GM21423 (cell line): ENCODE data around the gene ALDH4A1.

Source experiments
- ATAC-seq: cut with Tn5 transposase; IDR thresholded peaks from one replicate; pipeline ENCODE4 v1.9.1; 2021; ENCODE audit warnings: mild to moderate bottlenecking, moderate library complexity; ENCODE audit not compliant: unreplicated experiment

The ALDH4A1 gene

GRCh38 chr1:18939398-18940302 is 37.3 kb upstream of the ALDH4A1 start:
- ATAC-seq: no peak

DNA sequence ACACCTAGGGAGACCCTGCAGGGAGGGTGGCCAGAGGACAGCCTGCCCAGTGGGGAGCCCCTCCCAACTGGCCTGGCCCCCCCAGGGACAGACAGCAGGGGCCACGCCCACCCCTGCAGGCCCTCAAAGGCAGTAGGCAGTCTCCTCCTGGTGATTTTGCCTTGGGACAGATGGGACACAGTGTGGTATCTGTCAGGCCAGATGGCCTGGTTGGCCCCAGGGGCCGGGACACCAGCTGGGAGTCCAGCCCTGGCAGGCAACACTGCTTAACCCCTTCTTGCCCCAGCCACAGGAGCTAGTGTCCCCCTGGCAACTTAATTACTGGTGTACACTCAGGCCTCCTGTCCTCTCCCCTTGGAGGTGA is 36.3 kb upstream of the ALDH4A1 start:
- no peak for ATAC-seq

DNA sequence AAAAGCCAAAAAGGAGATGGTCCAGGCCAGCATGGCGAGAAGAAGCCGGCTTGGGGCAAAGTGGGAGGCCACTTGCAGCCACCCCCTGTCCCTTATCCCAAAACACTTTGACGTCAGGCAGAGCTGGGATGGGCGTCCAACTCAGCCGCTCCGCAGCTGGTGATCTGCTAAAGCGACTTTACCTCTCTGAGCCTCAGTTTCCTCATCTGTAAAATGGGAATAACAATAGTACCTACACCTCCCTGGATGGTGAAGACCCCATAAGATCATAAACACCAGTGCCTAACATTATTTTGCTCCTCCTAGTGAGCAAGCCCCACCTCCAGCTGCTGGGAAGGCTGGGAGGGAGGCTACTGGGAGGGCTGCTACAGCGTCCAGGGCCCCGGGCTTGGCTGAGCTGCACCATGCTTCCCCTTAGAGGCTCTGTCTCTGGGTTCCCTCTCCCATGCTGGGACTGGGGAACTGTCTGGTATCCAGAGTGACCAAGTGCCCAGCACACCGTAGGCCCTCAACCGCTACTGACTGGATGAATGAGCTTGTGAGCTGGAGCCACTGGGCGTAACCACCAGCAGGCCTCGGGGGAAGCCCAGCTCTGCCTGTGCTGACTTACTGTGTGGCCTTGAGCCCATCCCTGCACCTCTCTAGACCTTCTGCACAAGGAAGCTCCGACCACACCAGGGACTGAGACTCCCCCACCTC is 35.8 kb upstream of the ALDH4A1 start:
- no peak for ATAC-seq

DNA sequence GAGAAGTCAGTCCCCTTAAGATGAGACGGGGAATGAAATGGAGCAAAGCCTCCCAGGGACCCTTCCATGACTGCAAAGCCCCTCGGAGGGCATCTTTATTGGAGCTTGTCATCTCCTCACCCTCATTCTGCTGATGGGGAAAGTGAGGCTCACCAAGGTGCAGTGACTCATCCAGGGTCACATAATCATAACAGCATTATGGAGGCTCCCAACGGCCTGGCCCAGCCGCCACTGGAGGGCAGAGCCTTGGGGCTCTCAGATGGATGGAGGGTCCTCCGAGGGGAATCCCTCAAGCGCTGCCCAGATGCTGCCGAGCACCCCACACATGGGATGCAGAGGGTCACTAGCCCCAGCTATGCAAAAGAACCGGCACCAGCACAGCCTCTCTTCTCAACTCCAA is 35.2 kb upstream of the ALDH4A1 start:
- no peak for ATAC-seq

GRCh38 chr1:18936814-18937481 is 34.6 kb upstream of the ALDH4A1 start:
- no peak for ATAC-seq

GRCh38 chr1:18936471-18936813 is 34.1 kb upstream of the ALDH4A1 start:
- ATAC-seq: no peak

DNA sequence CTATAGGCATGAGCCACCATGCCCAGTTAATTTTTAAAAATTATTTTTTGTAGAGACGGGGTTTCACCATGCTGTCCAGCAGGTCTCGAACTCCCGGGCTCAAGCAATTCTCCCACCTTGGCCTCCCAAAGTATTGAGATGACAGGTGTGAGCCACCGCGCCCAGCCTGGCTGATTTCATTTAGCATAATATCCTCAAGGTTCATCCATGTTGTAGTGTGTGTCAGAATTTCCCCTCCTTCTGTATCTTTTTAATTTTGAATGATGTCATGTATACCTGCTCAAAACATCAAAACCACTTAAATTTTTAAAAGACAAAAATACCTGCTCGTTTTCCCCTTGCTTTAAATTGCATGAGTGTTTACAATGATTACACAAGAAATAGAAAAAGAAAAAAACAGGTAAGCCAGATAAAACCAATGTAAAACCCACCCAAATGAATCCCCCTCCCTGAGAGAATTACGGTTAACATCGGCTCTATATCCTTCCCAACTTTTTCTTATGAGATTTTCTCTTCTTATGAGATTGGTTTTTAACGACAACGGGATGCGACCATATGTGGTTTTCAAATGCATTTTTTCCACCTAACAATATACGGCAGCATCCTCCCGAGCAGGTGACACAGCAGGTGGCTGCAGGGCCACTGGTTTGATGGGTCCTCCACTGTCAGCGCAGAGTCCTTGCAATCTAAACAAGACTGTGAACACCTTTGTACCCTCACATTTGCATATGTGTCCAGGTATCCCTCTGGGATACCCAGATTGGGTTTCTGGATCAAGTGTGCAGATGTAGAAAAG is 32.0 kb upstream of the ALDH4A1 start:
- ATAC-seq: no peak

DNA sequence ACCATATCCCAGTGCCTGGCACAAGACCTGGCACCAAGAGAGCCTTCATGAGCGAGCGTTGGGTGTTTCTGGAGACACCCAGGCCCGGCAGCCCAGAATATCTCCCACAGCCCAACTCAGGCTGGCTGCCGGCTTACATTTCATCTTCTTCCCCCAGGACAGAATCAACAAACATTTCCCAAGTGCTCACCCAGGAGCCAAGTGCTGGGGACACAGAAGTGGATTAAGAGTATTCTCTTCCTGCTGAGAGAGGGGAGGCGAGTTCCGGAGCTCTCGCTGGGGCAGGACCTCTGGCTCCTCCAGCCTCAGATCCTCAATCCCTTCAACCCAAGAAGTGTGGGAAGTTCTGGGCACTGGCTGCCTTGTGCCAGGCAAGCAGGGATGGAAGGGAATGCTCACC is 30.5 kb upstream of the ALDH4A1 start:
- ATAC-seq: no peak

DNA sequence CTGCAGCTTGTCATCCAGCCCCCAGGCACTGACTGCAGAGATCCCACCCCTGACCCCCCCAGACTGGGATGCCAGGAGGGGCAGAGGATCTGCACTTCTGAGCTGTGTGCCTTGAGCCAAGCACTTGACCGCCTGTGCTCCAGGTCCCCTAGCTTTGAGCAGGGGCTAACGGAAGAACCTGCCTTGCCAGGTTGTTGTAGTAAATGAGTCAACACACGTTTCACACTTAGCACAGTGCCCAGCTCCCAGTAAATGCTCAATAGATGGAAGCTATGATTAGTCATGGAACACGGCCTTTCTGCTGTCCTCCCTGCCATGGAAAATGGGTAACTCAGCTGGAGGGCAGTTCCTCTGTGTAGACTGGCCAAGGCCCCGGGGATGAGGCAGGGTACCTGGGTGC is 30.0 kb upstream of the ALDH4A1 start:
- ATAC-seq: no peak

- ATAC-seq: no peak
These were observed 29.4 kb upstream of the ALDH4A1 start for GRCh38 chr1:18931730-18932129.

- ATAC-seq: no peak
These were observed 27.3 kb upstream of the ALDH4A1 start for GRCh38 chr1:18929686-18930085.

- no peak for ATAC-seq
These were observed 26.6 kb upstream of the ALDH4A1 start for GRCh38 chr1:18928985-18929384.

DNA sequence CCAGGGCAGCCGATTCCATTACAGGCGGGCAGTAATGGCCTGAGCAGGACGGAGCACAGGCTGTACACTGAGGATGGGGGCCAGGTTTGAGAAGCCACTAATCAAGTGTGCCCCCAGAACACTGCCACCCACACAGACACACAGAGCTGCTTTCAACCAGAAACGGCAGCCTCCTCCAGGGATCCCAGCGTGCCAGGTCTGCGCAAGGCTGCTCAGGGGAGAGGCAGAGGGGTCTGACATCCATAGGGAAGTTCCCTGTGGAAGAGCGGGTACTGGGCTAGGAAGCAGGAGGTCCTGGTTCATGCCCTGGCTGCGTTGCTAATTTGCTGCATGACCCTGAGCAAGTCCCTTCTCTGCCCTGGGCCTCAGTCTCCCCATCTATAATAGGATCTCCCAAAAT is 26.1 kb upstream of the ALDH4A1 start:
- ATAC-seq: no peak

DNA sequence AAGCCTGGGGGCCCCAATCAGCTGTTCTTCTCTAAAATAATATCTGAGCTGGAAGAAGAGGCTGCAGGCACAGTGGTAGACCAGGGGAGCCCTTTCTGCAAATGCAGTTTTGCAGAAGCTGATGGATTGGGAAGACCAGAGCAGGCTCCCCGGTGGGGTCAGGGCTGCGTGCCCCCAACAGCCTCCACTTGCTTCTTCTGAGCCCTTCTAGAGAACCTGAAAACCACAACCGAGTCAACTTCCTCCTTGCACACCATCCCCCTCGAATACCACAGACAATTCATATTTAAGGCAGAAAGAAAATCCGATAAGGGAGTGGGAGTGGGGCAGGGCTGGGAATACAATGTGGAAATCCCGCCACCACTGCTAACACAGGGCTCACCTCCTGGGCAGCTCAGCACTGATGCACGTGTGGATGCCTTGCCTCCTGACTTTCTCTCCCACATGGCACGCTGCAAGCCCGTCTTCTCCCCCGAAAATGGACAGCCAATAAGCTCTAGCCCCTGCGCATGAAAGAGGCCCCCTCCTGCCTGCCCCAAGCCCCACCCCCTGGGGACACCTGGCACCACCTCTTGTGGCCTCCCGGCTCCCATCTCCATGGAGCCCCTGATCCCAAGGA is 25.4 kb upstream of the ALDH4A1 start:
- ATAC-seq: no peak

DNA sequence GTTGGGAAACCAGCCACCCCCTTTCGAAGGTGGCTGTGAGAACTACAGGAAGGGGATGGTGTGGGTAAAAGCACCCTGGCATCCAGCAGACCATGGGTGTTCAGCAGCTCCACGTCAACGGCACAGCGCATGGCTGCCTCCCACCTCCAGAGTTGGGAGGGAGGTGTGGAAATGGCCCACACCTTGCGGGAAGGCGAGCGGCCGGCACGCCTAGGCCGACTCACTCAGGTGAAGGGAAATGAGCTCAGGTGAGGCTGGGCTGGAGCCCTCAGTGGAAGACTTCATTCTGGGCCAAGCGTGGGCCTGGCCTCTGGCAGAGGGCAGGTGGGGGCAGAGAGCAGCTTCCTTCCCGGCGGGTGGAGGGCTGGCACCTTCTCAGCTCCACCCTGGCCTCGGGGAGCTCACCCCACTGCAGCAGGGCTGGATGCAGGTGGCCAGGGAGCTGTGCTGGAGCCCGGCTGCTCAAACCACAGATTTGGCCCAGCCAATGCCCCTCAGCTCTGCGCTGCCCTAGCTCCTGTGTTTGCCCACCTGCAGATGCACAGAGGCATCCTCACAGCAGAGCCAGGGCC is 24.8 kb upstream of the ALDH4A1 start:
- no peak for ATAC-seq

- ATAC-seq: peak; percentile 57
These were observed 24.1 kb upstream of the ALDH4A1 start for GRCh38 chr1:18926315-18927081.

- no peak for ATAC-seq
These were observed 22.9 kb upstream of the ALDH4A1 start for GRCh38 chr1:18925279-18925678.

DNA sequence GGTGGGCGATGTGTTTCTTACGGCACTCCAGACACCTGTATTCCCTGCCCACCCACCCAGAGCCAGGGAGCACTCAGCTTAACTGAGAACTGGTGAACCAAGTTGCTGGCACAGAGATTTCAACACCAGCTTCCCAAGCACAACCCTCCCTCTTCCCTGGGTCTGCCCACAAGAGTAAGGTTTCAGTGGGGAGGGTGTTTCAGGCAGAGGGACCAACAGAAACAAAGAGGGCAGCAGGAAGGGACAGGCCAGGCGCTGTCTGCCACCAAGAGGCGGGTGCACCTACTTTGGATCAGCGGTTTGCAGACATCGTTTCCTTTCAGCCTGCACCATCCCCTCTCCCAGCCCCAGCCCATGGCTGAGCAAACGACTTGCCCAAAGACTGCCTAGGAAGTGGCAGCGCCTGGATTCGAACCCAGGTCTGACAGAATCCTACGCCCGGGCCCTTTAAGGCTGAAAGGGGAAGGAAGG is 21.9 kb upstream of the ALDH4A1 start:
- ATAC-seq: no peak

DNA sequence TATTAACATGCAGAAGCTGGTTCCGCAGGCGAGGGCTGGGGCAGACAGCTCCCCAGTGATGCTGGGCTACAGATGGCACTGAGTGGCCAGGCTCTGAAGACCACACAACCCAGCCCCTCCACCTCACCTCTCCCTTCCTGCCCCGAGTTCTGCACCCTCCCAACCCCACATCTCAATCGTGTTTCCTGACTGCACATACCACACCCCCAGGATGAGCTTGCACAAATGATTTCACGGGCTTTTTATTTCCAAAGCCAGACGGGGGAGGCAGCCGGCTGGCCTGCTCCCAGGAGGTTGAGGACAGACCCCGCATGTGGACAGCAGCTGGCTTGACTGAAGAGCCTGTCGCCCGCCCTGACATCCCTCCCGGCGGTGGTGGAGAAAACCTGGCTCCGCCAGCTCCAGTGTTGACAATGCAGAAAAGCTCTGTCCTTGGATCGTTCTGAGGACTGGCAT is 21.4 kb upstream of the ALDH4A1 start:
- ATAC-seq: no peak
